GM12865 (cell line): ENCODE measurements around the gene CREM.

Source experiments
- DNase-seq: peaks from one replicate; pipeline ENCODE4 v3.0.0; 2010; ENCODE audit warnings: low read depth
- H3K4me3 ChIP-seq: 2 replicates; pipeline ENCODE4 v1.5.1; 2011; ENCODE audit warnings: mild to moderate bottlenecking, low read depth, low read length, control low read depth
- TF ChIP-seq, protein P1 (sequence below): IDR thresholded peaks from 2 replicates; pipeline ENCODE4 v1.5.1; 2011; ENCODE audit warnings: low read length, control low read depth, low read depth, inconsistent platforms; ENCODE audit not compliant: insufficient read depth; ENCODE audit errors: missing control alignments

The CREM gene

DNA sequence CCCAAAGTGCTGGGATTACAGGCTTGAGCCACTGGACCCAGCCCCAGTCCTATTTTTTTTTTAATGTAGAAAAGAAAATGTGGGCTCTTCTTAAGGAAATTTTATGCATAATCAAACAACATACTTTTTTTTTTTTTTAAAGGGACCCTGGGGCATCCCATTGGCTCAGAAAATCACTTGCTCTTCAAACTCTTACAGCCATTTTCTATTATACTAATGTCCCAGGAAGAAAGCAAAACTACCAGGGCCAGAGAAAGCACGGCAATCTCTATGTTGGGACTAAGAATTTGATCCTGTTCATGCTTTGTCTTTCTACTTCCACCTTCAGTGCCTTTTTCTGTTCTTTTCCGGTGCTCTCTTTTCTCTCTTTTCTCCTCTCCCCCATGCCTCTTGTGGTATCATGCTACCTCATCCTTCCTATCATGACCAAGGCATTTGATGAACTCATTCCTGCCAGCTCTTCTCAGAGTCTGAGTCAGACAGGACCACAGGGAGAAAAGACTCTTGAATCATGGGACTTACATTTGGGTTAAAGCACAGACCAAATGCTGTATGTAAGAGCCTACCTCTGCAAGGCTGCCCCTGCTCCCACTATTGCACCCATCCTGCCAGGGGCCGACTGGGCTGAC lies 133.2 kb downstream of the CREM start:
- no peak for DNase-seq
- no peak overlapping the region for H3K4me3 ChIP-seq
- TF ChIP-seq, protein P1, sequence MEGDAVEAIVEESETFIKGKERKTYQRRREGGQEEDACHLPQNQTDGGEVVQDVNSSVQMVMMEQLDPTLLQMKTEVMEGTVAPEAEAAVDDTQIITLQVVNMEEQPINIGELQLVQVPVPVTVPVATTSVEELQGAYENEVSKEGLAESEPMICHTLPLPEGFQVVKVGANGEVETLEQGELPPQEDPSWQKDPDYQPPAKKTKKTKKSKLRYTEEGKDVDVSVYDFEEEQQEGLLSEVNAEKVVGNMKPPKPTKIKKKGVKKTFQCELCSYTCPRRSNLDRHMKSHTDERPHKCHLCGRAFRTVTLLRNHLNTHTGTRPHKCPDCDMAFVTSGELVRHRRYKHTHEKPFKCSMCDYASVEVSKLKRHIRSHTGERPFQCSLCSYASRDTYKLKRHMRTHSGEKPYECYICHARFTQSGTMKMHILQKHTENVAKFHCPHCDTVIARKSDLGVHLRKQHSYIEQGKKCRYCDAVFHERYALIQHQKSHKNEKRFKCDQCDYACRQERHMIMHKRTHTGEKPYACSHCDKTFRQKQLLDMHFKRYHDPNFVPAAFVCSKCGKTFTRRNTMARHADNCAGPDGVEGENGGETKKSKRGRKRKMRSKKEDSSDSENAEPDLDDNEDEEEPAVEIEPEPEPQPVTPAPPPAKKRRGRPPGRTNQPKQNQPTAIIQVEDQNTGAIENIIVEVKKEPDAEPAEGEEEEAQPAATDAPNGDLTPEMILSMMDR: no peak

DNA sequence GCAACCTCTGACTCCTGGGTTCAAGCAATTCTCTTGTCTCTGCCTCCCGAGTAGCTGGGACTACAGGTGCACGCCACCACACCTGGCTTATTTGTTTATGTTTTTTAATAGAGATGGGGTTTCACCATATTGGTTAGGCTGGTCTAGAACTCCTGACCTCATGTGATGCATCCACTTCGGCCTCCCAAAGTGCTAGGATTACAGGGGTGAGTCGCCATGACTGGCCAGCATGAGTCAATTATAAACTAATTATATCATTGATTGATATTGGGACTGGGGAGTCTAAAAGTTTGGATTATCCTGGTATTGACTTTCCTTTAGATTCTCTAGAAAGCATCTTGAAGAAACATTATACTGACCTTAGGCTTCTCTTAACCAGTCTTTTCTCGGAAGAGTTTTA lies 135.8 kb downstream of the CREM start:
- no peak for DNase-seq
- no peak overlapping the region for H3K4me3 ChIP-seq
- TF ChIP-seq, protein P1: no peak
